Activated T-cell treated with anti-CD3 and anti-CD28 coated beads, Interleukin-2, amount 50 U/mL, for 1 hour (primary cell): ENCODE data around the gene KIRREL2.
"Not testable (repeated sequence)": the region's sequence is repeated elsewhere in the genome, so short reads cannot be mapped to it uniquely, and the experiment has no call there.

Source experiments
- DNase-seq: peaks from one replicate; pipeline ENCODE4 v3.0.0-alpha.2; 2020

KIRREL2 gene

DNA sequence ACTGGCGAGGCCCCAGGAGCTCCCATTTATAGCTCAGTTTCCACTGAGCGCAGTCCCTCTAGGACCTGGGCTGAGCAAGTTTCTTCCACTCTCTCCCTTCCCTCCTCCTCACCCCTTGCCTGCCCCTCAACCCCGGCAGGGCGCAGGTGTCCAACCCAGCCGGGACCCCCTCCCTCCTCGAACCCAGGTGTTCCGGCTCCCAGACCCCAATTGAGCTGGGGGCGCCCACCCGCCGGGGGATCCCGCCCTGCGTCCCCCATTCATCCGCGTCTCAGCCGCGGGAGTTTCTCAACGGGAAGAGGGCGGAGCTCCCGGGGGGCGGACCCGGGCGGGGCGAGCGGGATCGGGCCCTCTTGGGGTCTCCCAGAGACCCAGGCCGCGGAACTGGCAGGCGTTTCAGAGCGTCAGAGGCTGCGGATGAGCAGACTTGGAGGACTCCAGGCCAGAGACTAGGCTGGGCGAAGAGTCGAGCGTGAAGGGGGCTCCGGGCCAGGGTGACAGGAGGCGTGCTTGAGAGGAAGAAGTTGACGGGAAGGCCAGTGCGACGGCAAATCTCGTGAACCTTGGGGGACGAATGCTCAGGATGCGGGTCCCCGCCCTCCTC, at the start of gene KIRREL2:
Gene KIRREL2 (plus strand): TSS at position 366 of the 604 bp plus-strand sequence. CDS start 209 bp downstream, at position 575.
- DNase-seq: peak; percentile 53

DNA sequence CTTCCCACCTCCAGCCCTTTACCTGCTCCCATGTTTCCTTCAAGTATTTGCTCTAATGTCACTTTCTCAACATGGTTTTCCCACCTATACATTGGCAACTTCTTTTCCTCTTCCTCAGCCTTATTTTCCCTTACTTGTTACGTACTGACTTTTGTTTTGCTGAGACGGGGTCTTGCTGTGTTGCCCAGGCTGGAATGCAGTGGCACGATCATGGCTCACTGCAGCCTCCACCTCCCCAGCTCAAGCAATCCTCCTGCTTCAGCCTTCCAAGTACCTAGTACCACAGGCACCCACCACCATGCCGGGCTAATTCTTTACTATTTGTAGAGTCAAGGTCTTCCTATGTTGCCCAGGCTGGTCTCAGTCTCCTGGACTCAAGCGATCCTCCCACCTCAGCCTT, 49.1 kb upstream of the KIRREL2 start:
- DNase-seq: no peak

- DNase-seq: no peak
These were observed 45.1 kb upstream of the KIRREL2 start for GRCh38 chr19:35811317-35812219.

DNA sequence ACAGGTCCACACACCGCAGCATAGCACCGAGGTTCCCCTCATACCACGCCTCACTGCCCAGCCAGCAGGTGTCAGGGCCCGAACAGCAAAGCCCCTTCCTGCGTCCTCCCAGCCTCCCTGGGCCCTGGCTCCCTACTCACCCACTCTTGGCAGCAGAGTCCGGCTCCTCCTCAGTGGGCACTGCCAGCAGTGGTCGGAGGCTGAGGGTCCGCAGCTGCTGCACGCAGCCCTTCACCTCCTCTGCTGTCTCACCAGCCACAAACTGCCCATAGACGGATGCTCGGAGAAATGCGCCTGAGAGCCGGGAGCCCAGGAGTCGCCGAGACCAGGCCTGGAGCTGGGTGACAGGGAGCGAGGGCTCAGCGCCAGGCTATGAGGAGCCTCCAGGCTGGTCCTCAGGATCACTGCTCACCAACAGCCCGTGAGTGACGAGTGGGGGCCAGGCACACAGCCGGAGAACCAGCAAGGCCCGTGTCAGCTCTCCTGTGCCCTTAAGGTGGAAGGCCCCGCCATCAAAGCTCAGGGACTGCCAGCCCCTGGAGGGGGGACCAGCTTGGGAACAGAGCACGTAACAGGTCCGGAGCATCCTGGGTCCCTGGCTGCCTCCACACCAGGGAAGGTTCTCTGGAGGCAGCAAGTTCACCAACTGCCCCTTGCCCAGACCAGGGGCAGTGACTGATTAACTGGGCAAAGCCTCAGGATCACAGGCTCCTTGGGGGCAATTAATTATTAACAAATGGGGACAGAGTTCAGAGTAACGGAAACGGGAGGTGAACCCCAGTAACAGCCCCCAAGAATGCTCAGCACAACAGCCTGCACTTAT, 44.3 kb upstream of the KIRREL2 start, which contains the start of gene PRODH2:
Gene PRODH2 (minus strand): TSS at position 626 of the 823 bp plus-strand sequence. CDS start 40 bp downstream, at position 586.
- no peak for DNase-seq

DNA sequence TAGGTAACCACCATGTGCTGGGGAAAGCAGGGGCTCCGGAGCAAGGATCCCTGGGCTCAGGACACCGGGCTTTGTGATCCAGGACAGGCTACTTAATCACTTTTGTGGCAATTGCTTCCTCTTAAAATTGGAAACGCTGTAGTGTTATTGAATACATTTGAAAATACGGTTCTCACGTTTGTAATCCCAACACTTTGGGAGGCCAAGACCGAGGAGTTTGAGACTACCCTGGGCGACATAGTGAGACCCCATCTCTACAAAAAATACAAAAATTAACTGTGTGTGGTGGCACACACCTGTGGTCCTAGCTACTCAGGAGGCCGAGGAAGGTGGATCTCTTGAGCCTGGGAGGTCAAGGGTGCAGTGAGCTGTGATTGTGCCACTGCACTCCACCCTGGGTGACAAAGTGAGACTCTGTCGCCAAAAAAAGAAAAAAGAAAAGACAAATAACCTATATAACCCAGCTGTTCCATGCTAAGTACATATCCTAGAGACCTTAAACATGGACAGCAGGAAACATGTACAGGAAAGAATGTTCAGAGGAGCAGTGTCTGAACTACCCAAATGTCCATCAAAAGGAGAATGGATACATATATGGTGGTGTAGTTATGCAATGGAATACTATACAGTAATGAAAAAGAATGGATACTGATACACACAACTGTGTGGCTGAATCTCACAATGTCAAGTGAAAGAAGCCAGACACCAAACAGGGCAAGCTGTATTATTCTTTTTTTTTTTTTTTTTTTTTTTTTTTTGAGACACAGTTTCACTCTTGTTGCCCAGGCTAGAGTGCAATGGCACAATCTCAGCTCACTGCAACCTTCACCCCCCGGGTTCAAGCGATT, 43.4 kb upstream of the KIRREL2 start:
- no peak for DNase-seq

DNA sequence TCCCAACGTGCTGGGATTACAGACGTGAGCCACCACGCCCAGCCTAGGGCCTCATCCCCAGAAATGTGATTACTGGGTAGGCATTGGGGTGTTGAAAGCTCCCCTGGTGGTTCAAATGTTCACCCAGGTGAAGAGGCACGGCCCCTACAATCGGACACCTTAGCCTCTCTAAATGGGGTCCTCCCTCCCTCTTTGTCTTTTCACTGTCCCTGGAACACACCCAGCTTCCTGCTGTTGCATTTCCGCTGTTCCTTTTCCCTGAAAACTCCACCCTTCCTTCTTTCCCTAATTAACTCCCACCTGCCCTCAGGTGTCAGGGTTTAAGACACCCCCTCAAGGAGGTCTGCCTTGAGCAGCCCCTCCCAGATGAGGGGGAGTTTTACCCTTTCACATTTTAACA, 40.4 kb upstream of the KIRREL2 start:
- no peak for DNase-seq

- DNase-seq: no peak
These were observed 39.9 kb upstream of the KIRREL2 start for GRCh38 chr19:35816846-35817245.

DNA sequence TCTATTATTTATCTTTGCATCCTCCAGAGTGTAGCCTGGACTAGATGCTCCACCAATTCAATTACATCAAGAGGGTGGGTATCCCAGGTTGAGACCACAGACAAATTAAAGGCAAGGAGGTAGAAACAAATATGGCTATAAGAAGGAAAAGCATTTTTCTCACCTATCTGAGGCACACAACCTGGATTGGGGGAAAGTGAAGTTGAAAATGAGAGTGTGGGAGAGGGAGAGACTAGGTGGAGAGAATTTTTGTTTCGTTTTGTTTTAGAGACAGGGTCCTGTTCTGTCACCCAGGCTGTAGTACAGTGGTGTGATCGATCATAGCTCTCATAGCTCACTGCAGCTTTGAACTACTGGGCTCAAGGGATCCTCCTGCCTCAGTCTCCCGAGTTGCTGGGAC, 38.3 kb upstream of the KIRREL2 start:
- DNase-seq: no peak

- DNase-seq: no peak
These were observed 34.1 kb upstream of the KIRREL2 start for GRCh38 chr19:35822579-35822978.

- DNase-seq: no peak
These were observed 32.6 kb upstream of the KIRREL2 start for GRCh38 chr19:35824150-35824549.

DNA sequence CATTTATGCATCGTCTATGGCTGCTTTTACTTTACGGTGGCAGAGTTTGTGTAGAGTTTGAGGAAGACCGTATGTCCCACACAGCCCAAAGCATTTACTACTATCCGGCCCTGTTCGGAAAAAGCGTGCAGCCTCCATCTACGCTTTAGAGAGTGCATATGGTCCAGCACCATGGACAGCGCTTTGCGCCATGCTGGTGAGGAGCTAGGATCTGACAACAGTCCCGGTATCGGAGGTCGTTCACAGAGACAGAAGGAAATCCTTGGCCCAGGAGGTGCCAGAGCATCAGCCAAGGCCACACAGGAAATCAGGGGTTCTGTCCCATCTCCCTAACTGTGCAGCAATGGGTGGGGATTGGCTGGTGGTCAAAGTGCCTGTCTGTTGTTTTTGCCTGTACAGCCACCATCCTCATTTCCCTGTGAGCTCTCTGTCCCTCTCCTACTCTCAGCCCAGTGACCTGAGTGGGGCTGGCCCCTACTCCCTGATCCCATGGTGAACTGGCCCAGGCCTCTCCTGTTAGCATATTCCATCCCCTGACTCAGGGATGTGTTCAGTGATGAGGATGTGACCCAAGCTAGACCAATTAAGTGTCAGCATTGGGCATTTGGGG, 27.9 kb upstream of the KIRREL2 start:
- DNase-seq: peak; percentile 50

GRCh38 chr19:35830986-35831385, 25.7 kb upstream of the KIRREL2 start:
- DNase-seq: no peak

GRCh38 chr19:35832054-35832453, 24.7 kb upstream of the KIRREL2 start:
- no peak for DNase-seq

GRCh38 chr19:35833972-35834371, 22.7 kb upstream of the KIRREL2 start:
- DNase-seq: no peak

DNA sequence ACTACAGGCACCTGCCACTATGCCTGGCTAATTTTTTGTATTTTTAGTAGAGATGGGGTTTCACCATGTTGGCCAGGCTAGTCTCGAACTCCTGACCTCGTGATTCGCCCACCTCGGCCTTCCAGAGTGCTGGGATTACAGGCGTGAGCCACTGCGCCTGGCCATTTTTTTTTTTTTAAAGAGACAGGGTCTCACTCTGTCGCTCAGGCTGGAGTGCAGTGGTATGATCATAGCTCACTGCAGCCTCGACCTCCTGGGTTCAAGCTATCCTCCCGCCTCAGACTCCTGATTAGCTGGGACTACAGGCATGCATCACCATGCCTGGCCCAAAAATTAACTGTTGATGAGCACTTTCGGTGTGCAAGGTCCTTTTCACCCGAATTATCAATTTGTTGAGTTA, 20.6 kb upstream of the KIRREL2 start:
- DNase-seq: not testable (repeated sequence)

GRCh38 chr19:35841961-35842595, 14.6 kb upstream of the KIRREL2 start:
- DNase-seq: no peak

- DNase-seq: no peak
These were observed 13.9 kb upstream of the KIRREL2 start for GRCh38 chr19:35842666-35843272.

GRCh38 chr19:35843676-35844481, 12.8 kb upstream of the KIRREL2 start:
- no peak for DNase-seq

DNA sequence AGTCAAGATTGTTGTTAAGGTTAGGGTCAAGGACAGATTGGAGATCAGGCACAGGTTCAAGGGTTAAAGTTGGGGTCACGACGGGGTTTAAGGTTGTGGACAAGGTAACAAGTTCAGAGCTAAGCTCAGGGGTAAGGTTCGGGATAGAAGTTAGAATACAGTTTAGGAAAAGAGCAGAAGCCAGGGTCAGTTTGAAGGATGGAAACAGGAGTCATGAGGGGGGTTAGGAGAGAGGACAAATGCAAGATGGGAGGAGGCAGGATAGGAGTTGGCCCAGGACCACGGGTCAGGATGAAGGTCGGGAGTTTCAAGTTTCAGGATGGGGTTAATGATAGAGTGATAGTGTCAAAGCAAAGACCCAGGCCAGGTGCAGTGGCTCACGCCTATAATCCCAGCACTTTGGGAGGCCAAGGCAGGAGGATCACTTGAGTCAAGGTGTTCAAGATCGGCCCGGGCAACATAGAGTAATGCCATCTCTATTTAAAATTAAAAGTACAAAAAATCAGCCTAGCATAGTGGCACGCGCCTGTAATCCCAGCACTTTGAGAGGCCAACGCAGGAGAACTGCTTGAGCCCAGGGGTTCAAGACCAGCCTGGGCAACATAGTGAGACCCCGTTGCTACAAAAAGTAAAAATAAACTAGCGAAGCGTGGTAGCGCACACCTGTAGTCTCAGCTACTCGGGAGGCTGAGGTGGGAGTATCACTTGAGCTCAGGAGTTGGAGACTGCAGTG, 12.1 kb upstream of the KIRREL2 start:
- no peak for DNase-seq
